Stimulated activated naive CD4-positive, alpha-beta T cell (primary cell): ENCODE data around the gene CPEB1.
"Not testable (repeated sequence)": the region's sequence is repeated elsewhere in the genome, so short reads cannot be mapped to it uniquely, and the experiment has no call there.

ENCODE experiments used
- DNase-seq, 6 experiments: peaks; one replicate each; lab custom pipeline; 2025; lab: John Stamatoyannopoulos, UW

CPEB1 gene

GRCh38 chr15:82649226-82649999 is 2.2 kb upstream of the CPEB1 start:
- no peak for DNase-seq

- DNase-seq = no peak
Measured at GRCh38 chr15:82648257-82649103, 1.3 kb upstream of the CPEB1 start.

GRCh38 chr15:82647835-82648256 is 683 bp upstream of the CPEB1 start:
- DNase-seq = peak in 5 of 6 experiments; percentile 18 to 28 (median 22)

- peak in 2 of 6 experiments; percentile 3 to 4 for DNase-seq
Measured at GRCh38 chr15:82646250-82647044, 716 bp downstream of the CPEB1 start.

- DNase-seq = not testable (repeated sequence)
Measured at GRCh38 chr15:82644967-82645852, 2.0 kb downstream of the CPEB1 start.

GRCh38 chr15:82643992-82644391 is 3.2 kb downstream of the CPEB1 start:
- no peak for DNase-seq

GRCh38 chr15:82642656-82643055 is 4.5 kb downstream of the CPEB1 start:
- DNase-seq = no peak

GRCh38 chr15:82641129-82641798 is 5.9 kb downstream of the CPEB1 start:
- DNase-seq = no peak

GRCh38 chr15:82640672-82641071 is 6.5 kb downstream of the CPEB1 start:
- DNase-seq = no peak

- DNase-seq = no peak
Measured at GRCh38 chr15:82635798-82636197, 11.4 kb downstream of the CPEB1 start.

- DNase-seq = no peak
Measured at GRCh38 chr15:82630033-82630432, 17.1 kb downstream of the CPEB1 start.

GRCh38 chr15:82625136-82625535 is 22.0 kb downstream of the CPEB1 start:
- no peak for DNase-seq

GRCh38 chr15:82624438-82624837 is 22.7 kb downstream of the CPEB1 start:
- no peak for DNase-seq

GRCh38 chr15:82624008-82624407 is 23.2 kb downstream of the CPEB1 start:
- DNase-seq = no peak

- DNase-seq = no peak
Measured at GRCh38 chr15:82621970-82622369, 25.2 kb downstream of the CPEB1 start.

- no peak for DNase-seq
Measured at GRCh38 chr15:82613747-82614146, 33.4 kb downstream of the CPEB1 start.

- DNase-seq = no peak
Measured at GRCh38 chr15:82611348-82611747, 35.8 kb downstream of the CPEB1 start.

- no peak for DNase-seq
Measured at GRCh38 chr15:82602195-82602594, 45.0 kb downstream of the CPEB1 start.

GRCh38 chr15:82599862-82600261 is 47.3 kb downstream of the CPEB1 start:
- no peak for DNase-seq

- no peak for DNase-seq
Measured at GRCh38 chr15:82597815-82598214, 49.3 kb downstream of the CPEB1 start.

- no peak for DNase-seq
Measured at GRCh38 chr15:82595766-82596165, 51.4 kb downstream of the CPEB1 start.
